ENCODE measurements around the gene TMEM135.

The TMEM135 gene

GRCh38 chr11:87203907-87204602 is 166.3 kb downstream of the TMEM135 start:
- DNase-seq: no peak

GRCh38 chr11:87212891-87213290 is 175.2 kb downstream of the TMEM135 start:
- DNase-seq: no peak

GRCh38 chr11:87213444-87213843 is 175.7 kb downstream of the TMEM135 start:
- DNase-seq: no peak

- no peak for DNase-seq
Observed at GRCh38 chr11:87215236-87215635, 177.5 kb downstream of the TMEM135 start.

GRCh38 chr11:87219266-87219665 is 181.5 kb downstream of the TMEM135 start:
- DNase-seq: no peak

GRCh38 chr11:87223816-87224215 is 186.1 kb downstream of the TMEM135 start:
- DNase-seq: no peak

- DNase-seq: no peak
Observed at GRCh38 chr11:87224486-87224885, 186.8 kb downstream of the TMEM135 start.

- no peak for DNase-seq
Observed at GRCh38 chr11:87228820-87229219, 191.1 kb downstream of the TMEM135 start.

- no peak for DNase-seq
Observed at GRCh38 chr11:87230995-87231394, 193.3 kb downstream of the TMEM135 start.

GRCh38 chr11:87232320-87232719 is 194.6 kb downstream of the TMEM135 start:
- DNase-seq: no peak

GRCh38 chr11:87235366-87235765 is 197.6 kb downstream of the TMEM135 start:
- no peak for DNase-seq

- no peak for DNase-seq
Observed at GRCh38 chr11:87236368-87236767, 198.6 kb downstream of the TMEM135 start.

GRCh38 chr11:87239001-87239400 is 201.3 kb downstream of the TMEM135 start:
- no peak for DNase-seq

GRCh38 chr11:87239531-87239930 is 201.8 kb downstream of the TMEM135 start:
- no peak for DNase-seq

- DNase-seq: no peak
Observed at GRCh38 chr11:87251560-87251959, 213.8 kb downstream of the TMEM135 start.

- DNase-seq: no peak
Observed at GRCh38 chr11:87252869-87253268, 215.1 kb downstream of the TMEM135 start.

GRCh38 chr11:87254562-87254961 is 216.8 kb downstream of the TMEM135 start:
- DNase-seq: no peak

GRCh38 chr11:87255589-87255988 is 217.9 kb downstream of the TMEM135 start:
- DNase-seq: no peak

- DNase-seq: no peak
Observed at GRCh38 chr11:87256694-87257340, 219.1 kb downstream of the TMEM135 start.

- DNase-seq: no peak
Observed at GRCh38 chr11:87258171-87258833, 220.6 kb downstream of the TMEM135 start.

GRCh38 chr11:87259736-87260135 is 222.0 kb downstream of the TMEM135 start:
- DNase-seq: no peak

- DNase-seq: no peak
Observed at GRCh38 chr11:87260811-87261210, 223.1 kb downstream of the TMEM135 start.

- no peak for DNase-seq
Observed at GRCh38 chr11:87263264-87263838, 225.6 kb downstream of the TMEM135 start.

- DNase-seq: no peak
Observed at GRCh38 chr11:87263979-87264378, 226.2 kb downstream of the TMEM135 start.

Measured in eye (tissue), 1 donor.